ENCODE data around the gene FAM161A.
A peak's percentile ranks its signal among the peaks of the same experiment; 100 is the strongest.
"Not testable (repeated sequence)": the region's sequence is repeated elsewhere in the genome, so short reads cannot be mapped to it uniquely, and the experiment has no call there.

FAM161A gene

GRCh38 chr2:61834893-61835292 is 19.0 kb downstream of the FAM161A start:
- no peak for DNase-seq

DNA sequence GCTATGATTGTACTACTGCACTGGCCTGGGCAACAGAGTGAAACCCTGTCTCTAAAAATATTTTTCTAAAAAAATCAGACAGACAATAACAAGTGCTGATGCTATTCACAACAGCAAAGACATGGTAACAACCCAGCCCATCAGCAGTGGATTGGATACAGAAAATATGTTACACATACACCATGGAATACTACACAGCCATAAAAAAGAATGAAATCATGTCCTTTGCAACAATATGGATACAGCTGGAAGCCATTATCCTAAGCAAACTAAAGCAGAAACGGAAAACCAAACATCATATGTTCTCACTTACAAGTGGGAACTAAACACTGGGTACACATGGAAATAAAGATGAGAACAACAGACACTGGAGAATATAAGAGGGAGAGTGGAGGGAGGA is 19.9 kb downstream of the FAM161A start:
- no peak for DNase-seq

DNA sequence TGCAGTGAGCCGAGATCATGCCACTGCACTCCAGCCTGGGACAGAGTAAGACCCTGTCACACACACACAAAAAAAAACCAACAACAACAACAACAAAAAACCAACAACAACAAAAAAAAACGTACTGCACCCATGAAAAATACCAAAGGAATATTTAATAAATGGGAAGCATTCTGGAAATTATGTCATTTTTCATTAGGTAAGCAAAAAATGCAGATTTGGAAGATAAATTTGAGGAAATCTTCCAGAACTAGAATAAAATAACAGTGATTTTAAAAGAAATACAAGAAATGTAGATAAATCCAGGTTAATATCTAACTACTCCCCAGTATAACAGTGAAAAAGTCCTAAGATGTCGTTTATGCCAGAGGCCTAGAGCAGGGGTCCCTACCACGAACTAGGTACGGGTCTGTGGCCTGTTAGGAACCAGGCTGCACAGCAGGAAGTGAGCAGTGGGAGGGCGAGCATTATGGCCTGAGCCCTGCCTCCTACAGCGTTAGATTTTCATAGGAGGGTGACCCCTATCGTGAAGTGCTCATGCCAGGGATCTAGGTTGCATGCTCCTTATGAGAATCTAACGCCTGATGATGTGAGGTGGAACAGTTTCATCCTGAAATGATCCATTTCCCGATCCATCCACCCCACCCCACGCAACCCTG is 21.5 kb downstream of the FAM161A start:
- DNase-seq = no peak

- no peak for DNase-seq
Measured at GRCh38 chr2:61822255-61822654, 31.6 kb downstream of the FAM161A start.

DNA sequence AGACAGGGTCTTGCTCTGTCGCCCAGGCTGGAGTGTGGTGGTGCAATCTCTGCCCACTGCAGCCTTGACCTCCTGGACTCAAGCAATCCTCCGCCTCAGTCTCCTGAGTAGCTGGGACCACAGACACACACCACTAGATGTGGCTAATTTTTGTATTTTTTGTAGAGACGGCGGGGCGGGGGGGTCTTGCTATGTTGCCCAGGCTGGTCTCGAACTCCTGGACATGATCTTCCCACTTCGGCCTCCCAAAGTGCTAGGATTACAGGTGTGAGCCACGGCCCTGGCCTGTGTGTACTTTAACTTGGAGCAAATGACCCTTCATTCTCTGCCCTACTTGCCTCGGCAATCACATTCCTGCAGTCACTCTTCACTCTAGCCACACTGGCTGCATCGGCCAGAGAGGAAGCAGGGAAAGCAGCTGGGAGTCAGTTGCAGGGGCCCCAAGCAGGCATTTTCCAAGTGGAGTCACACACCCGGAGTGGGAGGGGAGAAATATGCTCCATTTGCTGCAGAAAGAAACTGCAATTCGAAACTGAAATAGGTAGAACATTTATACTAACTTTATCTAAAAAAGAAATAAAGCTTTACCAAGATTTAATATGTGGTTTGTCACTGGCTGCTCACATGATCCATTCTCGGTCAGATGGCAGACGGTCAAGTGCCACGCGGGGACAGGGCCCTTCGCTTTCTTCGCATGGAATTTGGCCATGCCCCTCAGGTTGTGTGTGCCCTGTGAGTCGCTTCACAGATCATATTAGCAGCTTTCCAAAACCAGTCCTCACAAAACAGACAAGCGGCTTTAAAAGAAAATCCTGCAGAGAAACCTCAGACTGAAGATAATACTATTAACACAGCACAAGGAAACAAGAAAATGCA is 37.1 kb downstream of the FAM161A start:
- no peak for DNase-seq

DNA sequence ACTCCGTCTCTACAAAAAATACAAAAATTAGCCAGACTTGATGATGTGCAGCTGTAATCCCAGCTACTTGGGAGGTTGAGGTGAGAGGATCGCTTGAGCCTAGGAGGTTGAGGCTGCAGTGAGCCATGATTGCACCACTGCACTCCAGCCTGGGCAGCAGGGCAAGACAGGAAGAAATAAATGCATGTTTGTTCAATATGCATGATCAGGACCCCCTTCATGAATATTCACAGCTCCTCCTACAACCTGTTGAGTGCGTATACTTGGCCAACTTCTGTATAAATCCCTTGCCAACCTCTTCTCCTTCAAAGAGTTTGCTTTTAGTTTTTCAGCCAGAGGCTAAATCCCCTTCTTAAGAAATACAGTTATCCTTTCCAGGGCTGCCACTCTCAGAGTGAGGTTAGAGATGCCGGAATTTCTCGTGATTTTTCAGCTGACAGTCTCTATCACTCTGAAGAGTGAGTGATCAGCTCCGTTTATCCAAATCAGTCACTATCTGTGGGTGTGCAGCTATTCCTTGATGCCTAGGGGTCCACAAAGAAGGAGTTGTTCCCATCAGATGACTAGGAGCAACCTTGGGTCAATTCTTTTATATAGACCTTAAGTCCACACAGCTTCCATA is 39.2 kb downstream of the FAM161A start:
- no peak for DNase-seq

GRCh38 chr2:61813314-61813713 is 40.5 kb downstream of the FAM161A start:
- DNase-seq = not testable (repeated sequence)

DNA sequence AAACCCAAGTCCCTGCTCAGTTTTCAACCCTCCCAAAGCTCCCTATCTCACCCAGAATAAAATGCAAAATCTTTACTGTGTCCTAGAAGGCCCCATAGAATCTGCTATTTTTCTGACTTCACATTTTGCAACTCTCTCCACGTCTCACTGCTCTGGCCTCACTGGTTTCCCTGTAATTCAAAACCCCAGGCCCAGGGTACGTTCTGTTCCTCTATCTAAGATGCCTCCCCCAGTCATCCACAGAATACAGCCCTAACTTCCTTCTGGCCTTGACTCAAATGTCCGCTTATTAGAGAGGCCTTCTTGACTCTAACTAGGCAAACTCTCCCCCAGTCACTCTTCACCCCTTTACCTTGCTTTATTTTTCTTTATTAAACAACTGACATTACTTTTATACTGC is 42.0 kb downstream of the FAM161A start:
- DNase-seq = no peak

DNA sequence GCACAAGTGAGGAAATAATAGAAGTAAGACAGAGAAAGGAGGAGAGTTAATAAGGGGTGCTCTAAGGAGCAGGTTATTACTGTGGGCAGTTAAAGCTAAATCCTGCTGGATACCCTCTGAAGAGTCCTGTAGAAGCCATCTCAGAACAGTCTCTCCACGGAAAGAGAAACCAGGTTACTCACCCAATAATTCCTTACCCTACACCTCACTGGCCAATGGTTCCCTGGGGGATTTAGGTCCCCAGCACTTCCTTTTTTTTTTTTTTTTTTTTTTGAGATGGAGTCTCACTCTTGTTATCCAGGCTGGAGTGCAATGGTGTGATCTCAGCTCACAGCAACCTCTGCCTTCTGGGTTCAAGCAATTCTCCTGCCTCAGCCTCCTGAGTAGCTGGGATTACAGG is 43.7 kb downstream of the FAM161A start:
- DNase-seq = not testable (repeated sequence)

DNA sequence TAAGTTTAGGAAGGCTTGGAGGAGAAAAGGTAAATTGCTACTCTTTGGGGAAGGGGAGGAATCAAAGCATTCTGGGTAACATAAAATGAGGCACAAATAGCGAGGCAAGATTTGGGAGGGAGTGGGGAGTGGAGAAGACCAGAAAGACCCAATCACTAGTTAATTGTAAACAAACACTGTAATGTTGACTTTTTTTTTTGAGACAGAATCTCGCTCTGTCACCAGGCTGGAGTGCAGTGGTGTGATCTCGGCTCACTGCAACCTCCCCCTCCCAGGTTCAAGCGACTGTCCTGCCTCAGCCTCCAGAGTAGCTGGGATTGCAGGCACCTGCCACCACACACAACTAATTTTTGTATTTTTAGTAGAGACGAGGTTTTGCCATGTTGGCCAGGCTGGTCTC is 45.2 kb downstream of the FAM161A start:
- not testable (repeated sequence) for DNase-seq

- DNase-seq = no peak
Measured at GRCh38 chr2:61807036-61807757, 46.7 kb downstream of the FAM161A start.

- DNase-seq = no peak
Measured at GRCh38 chr2:61802548-61802947, 51.3 kb downstream of the FAM161A start.

DNA sequence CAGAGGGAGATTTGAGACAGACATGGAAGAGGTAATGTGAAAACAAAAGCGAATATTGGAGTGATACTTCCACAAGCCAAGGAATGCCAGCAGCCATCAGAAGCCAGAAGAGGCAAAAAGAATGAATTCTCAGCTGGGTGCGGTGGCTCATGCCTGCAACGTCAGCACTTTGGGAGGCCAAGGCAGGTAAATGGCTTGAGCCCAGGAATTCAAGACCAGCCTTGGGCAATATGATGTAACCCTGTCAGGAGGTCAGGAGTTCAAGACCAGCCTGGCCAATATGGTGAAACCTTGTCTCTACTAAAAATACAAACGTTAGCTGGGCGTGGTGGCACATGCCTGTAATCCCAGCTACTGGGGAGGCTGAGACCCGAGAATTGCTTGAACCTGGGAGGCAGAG is 54.8 kb downstream of the FAM161A start:
- no peak for DNase-seq

DNA sequence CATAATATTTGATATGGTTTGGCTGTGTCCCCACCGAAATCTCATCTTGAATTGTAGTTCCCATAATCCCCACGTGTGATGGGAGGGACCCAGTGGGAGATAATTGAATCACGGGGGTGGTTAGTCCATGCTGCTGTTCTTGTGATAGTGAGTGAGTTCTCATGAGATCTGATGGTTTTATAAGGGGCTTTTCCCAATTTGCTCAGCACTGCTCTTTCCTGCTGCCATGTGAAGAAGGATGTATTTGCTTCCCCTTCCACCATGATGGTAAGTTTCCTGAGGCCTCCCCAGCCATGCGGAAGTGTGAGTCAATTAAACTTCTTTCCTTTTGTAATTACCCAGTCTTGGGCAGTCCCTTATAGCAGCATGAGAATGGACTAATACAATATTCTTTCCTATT is 56.4 kb downstream of the FAM161A start:
- not testable (repeated sequence) for DNase-seq

GRCh38 chr2:61795408-61795807 is 58.5 kb downstream of the FAM161A start:
- DNase-seq = no peak

DNA sequence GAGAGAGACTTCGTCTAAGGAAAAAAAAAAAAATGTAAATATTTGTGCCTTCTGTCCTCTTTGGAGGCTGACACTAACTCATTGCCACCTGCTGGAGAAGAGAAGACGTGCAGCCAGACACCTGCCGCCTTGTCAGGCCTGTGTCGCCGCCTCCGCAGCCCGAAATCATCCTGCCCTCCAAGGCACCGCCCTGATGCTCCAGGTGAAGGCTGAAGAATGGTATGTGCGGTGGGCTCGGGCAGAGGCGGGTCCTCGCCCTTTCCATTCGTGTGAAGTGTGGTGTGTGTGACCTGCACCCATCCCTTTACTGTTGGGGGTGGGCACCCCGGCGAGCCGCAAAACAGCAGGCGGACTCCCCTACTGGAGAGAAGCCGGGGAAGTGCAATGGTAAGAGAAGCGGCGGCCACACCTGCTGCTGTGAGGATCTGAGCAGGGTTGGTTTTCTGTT is 60.4 kb downstream of the FAM161A start:
- peak; percentile 49 for DNase-seq

DNA sequence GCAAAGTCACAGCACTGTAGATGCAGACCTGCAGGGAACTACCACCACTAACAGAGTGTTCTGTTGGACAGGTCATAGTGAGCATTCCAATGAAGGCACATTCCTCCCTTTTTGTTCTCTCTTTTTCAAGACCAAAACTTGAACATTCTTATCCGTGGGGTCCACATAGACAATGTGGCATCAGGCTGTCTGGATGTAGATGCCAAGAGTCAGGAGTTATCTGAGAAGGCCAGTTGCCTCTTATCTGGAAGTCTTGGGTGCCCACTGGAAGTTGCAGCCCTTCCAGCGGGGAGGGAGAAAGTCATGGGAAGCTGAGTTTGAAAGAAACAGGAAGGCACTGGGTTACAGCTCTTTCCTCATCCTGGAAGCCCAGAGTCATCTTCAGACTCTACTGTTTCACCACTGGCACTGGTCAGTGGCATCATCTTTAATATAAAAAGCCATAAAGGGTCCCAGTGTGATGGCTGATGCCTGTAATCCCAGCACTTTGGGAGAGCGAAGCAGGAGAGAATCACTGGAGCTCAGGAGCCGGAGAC is 61.4 kb downstream of the FAM161A start:
- DNase-seq = no peak

DNA sequence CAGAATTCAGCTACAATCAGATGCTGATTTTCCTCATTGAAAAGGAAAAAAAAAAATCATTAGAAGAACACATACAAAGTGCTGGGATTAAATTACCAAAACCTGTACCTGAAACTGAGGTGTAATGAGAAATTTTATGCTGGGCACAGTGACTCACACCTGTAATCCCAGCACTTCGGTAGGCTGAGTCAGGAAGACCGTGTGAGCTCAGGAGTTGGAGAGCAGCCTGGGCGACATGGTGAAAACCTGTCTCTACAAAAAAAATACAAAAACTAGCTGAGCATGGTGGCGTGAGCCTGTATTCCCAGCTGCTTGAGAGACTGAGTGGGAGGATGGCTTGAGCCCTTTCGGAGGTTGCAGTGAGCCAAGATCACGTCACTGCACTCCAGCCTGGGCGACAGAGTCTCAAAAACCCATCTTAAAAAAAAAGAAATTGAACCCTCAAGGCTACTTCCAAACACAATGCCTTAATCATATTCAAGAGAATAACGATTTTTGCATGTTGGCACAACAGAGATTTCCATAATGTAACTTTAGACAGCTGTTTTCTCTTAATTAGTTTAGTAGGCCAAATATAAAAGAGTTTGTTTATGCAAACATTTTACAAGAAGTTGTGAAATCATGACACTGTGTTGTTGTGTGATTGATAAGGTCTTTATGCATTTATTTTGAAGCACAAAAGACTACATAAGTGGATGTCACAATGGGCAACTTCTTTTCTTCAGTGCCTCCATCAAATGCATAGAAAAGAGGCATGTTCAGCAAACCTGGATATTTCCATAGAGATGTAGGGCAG is 63.9 kb downstream of the FAM161A start:
- DNase-seq = no peak

DNA sequence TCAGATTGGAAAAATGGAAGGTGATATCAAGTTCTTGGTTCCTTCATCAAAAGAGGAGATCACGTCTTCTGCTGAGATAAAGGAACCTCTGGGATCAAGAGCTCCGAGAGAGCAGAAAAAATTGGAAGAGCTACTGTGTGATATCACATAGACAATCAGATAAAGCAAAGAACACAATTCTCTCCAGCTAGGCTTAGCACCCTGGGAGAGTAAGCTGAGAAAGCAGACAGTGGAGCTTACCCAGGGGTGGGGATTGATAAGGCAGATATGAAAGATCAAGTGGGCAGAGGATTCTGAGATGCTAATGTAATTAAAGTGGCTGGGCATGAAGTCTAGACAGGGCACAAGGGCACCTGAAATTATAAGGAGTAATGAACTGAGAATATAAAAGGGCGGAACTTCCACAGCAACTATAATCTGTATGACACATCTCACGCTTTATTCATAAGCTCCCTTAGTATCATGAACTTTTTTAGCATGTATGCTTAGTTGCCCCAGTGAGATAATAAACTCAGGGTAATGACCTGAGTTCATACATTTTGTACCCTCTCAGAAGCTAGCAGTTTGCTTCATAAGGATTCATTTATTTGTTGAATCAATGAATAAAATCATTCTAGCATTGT is 65.8 kb downstream of the FAM161A start:
- DNase-seq = no peak

- DNase-seq = peak; percentile 17
Measured at GRCh38 chr2:61786876-61787275, 67.0 kb downstream of the FAM161A start.

- no peak for DNase-seq
Measured at GRCh38 chr2:61785583-61785982, 68.3 kb downstream of the FAM161A start.

Measured in fibroblast of skin of scalp (primary cell).